HL-60 (cell line): ENCODE data around the gene SERPINB2.
A peak's percentile ranks its signal among the peaks of the same experiment; 100 is the strongest.

Experiments used
- DNase-seq, 2 experiments: peaks; one replicate each; pipeline ENCODE4 v3.0.0-alpha.2; 2010 to 2020; ENCODE audit warnings: low read depth in 1 of 2, low spot score in 1 of 2
- H3K27ac ChIP-seq: fragments of 250-450 bp; sonication (Bioruptor Pico); replicated peaks from 2 replicates; pipeline ENCODE4 v1.5.1; 2020; ENCODE audit warnings: mild to moderate bottlenecking, moderate library complexity
- H3K27me3 ChIP-seq: fragments of 250-450 bp; sonication (Bioruptor Pico); 2 replicates; pipeline ENCODE4 v1.5.1; 2021; ENCODE audit warnings: mild to moderate bottlenecking, moderate library complexity; ENCODE audit not compliant: insufficient read depth, poor library complexity, severe bottlenecking
- H3K4me3 ChIP-seq: replicated peaks from 2 replicates; pipeline ENCODE4 v1.5.1; 2011; ENCODE audit warnings: mild to moderate bottlenecking, control low read depth, low read length; ENCODE audit not compliant: insufficient read depth
- GABPA ChIP-seq: IDR thresholded peaks from 2 replicates; pipeline ENCODE4 v1.6.1; 2012; ENCODE audit warnings: low read depth
- POLR2AphosphoS5 ChIP-seq: IDR thresholded peaks from 2 replicates; pipeline ENCODE4 v1.6.1; 2012; ENCODE audit warnings: low read depth
- SPI1 ChIP-seq: IDR thresholded peaks from 2 replicates; pipeline ENCODE4 v1.6.1; 2012; ENCODE audit warnings: low read depth, mild to moderate bottlenecking, borderline replicate concordance
- TF ChIP-seq, protein P1 (sequence below): IDR thresholded peaks from one replicate; pipeline ENCODE4 v1.5.1; 2011; ENCODE audit warnings: low read length, control low read depth, inconsistent platforms; ENCODE audit not compliant: insufficient read depth
- TF ChIP-seq, protein P2 (sequence below): IDR thresholded peaks from 2 replicates; pipeline ENCODE4 v1.6.1; 2012; ENCODE audit warnings: low read depth; ENCODE audit not compliant: insufficient replicate concordance

SERPINB2 gene

DNA sequence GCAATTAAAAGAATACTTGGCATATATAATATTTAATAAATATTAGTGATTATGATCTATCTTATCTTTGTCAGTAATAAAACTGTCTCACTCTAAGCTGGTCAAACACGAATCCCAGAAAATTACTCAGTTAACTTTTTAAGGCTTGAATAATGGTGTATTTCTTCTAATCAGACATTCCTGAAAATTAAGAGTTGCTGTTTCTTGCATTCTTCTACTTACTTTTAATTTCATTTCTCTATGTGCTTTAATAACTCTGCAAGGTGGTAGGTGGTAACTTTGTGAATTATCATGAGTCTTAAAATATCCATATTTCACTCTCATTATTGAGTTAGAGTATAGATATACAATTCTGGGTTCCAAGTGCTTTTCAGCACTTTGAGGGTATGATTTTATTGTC, 17.2 kb downstream of the SERPINB2 start:
- no peak overlapping the region for H3K4me3 ChIP-seq
- TF ChIP-seq, protein P1, sequence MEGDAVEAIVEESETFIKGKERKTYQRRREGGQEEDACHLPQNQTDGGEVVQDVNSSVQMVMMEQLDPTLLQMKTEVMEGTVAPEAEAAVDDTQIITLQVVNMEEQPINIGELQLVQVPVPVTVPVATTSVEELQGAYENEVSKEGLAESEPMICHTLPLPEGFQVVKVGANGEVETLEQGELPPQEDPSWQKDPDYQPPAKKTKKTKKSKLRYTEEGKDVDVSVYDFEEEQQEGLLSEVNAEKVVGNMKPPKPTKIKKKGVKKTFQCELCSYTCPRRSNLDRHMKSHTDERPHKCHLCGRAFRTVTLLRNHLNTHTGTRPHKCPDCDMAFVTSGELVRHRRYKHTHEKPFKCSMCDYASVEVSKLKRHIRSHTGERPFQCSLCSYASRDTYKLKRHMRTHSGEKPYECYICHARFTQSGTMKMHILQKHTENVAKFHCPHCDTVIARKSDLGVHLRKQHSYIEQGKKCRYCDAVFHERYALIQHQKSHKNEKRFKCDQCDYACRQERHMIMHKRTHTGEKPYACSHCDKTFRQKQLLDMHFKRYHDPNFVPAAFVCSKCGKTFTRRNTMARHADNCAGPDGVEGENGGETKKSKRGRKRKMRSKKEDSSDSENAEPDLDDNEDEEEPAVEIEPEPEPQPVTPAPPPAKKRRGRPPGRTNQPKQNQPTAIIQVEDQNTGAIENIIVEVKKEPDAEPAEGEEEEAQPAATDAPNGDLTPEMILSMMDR: no peak
- TF ChIP-seq SPI1 (no peak), GABPA (no peak), POLR2AphosphoS5 (no peak)

DNA sequence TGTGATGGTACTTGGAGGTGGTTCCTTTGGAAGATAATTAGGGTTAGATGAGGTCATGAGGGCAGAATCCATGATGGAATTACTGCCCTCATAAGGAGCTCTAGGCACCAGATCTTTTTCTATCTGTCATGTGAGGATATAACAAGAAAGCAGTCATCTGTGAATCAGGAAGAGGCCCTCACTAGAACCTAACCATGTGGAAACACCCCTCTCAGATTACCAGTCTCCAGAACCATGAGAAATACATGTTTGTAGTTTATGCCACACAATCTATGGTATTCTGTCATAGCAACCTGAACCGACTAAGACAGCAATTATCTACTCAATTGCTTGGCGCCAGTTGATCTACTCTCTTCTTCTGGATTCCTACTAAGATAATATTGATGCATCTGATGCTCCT, 17.9 kb downstream of the SERPINB2 start:
- Histone ChIP-seq H3K27me3 (no peaks in the 10 kb centered on the region), H3K4me3 (no peak overlapping the region), H3K27ac (peak overlapping the region; percentile 97)
- TF ChIP-seq SPI1 (no peak), POLR2AphosphoS5 (no peak), GABPA (no peak)
- TF ChIP-seq, protein P1: no peak
- TF ChIP-seq, protein P2, sequence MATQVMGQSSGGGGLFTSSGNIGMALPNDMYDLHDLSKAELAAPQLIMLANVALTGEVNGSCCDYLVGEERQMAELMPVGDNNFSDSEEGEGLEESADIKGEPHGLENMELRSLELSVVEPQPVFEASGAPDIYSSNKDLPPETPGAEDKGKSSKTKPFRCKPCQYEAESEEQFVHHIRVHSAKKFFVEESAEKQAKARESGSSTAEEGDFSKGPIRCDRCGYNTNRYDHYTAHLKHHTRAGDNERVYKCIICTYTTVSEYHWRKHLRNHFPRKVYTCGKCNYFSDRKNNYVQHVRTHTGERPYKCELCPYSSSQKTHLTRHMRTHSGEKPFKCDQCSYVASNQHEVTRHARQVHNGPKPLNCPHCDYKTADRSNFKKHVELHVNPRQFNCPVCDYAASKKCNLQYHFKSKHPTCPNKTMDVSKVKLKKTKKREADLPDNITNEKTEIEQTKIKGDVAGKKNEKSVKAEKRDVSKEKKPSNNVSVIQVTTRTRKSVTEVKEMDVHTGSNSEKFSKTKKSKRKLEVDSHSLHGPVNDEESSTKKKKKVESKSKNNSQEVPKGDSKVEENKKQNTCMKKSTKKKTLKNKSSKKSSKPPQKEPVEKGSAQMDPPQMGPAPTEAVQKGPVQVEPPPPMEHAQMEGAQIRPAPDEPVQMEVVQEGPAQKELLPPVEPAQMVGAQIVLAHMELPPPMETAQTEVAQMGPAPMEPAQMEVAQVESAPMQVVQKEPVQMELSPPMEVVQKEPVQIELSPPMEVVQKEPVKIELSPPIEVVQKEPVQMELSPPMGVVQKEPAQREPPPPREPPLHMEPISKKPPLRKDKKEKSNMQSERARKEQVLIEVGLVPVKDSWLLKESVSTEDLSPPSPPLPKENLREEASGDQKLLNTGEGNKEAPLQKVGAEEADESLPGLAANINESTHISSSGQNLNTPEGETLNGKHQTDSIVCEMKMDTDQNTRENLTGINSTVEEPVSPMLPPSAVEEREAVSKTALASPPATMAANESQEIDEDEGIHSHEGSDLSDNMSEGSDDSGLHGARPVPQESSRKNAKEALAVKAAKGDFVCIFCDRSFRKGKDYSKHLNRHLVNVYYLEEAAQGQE: no peak
- DNase-seq: peak in 1 of 2 experiments; percentile 57

More for the DNA sequence above, 17.2 kb downstream of the SERPINB2 start:
- DNase-seq: no peak
- Histone ChIP-seq H3K27me3 (no peaks in the 10 kb centered on the region), H3K27ac (peak overlapping the region; percentile 97)

DNA sequence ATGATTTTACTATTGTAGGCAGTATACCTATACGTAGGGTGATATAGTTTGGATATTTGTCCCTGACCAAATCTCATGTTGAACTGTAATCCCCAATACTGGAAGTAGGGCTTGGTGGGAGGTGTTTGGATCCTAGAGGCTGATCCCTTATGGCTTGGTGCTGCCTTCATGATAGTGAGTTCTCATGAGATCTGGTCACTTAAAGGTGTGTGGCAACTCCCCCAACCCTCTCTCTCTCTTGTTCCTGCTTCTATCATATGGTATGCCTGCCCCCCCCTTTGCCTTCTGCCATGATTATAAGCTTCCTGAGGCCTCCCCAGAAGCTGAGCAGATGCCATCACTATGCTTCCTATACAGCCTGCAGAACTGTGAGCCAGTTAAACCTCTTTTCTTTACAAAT, 18.6 kb downstream of the SERPINB2 start:
- Histone ChIP-seq H3K27me3 (no peaks in the 10 kb centered on the region), H3K27ac (peak overlapping the region; percentile 97), H3K4me3 (no peak overlapping the region)
- TF ChIP-seq, protein P1: no peak
- TF ChIP-seq POLR2AphosphoS5 (no peak), SPI1 (no peak), GABPA (no peak)
- TF ChIP-seq, protein P2: no peak
- no peak for DNase-seq

DNA sequence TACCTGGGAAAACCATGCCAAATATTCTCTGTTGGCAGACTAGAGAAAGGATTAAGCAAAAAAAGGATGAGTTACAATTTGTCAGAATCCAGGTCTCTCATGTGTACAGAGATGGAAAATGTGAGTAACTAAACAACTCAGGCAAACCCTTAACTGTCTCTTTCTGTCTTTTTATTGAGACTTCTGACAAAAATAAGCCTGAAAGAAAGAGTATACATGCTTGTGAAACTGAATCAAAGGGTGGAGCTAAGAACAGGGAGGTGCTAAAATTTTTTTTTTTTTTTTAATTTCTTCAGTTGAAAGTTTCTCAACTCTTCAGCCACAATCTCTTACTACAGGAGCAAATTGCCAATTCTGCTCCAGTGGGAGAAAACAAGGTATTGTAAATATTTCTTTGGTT, 20.2 kb downstream of the SERPINB2 start, which contains the start of gene SERPINB10:
Gene SERPINB10, plus strand, starts transcription at position 295 of the 400 bp plus-strand sequence. CDS start 7,553 bp downstream, outside the sequence.
- H3K27ac ChIP-seq: peak within 1 kb of the TSS; percentile 97
- DNase-seq: peak in 1 of 2 experiments; percentile 81
- H3K27me3 ChIP-seq: no peaks in the 10 kb centered on the region
- peak within 1 kb of the TSS; percentile 55 for H3K4me3 ChIP-seq
- no peak for TF ChIP-seq GABPA
- no peak for TF ChIP-seq POLR2AphosphoS5
- TF ChIP-seq, protein P1: no peak
- no peak for TF ChIP-seq SPI1
- TF ChIP-seq, protein P2: no peak
